Measurements from ENCODE around the gene SLC25A38.

DNA sequence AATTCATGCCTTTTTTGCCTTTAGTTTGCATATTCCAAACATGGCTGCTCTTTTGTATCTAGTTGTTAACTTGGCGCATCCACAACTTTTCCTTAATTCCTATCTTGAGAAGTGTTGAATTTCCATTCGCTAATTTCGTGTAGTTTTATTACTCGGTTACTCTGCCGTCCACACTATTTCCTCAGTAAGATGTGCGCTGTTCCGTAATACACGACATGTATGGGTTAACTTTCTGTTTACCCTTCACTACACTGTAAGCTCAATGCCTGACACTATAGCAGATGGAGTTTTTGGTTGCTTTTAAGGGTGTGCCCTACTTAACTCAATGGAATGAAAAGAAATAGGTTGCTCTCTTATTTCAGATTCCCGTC lies 24.1 kb downstream of the SLC25A38 start:
- no peak for TF ChIP-seq EP300 (IDR thresholded peaks at IDR 0.05)
- TF ChIP-seq, protein P1, sequence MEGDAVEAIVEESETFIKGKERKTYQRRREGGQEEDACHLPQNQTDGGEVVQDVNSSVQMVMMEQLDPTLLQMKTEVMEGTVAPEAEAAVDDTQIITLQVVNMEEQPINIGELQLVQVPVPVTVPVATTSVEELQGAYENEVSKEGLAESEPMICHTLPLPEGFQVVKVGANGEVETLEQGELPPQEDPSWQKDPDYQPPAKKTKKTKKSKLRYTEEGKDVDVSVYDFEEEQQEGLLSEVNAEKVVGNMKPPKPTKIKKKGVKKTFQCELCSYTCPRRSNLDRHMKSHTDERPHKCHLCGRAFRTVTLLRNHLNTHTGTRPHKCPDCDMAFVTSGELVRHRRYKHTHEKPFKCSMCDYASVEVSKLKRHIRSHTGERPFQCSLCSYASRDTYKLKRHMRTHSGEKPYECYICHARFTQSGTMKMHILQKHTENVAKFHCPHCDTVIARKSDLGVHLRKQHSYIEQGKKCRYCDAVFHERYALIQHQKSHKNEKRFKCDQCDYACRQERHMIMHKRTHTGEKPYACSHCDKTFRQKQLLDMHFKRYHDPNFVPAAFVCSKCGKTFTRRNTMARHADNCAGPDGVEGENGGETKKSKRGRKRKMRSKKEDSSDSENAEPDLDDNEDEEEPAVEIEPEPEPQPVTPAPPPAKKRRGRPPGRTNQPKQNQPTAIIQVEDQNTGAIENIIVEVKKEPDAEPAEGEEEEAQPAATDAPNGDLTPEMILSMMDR (IDR thresholded peaks at IDR 0.05) = no peak
- TF ChIP-seq POLR2A (IDR thresholded peaks at IDR 0.05) = no peak
- TF ChIP-seq POLR2AphosphoS5 (IDR thresholded peaks at IDR 0.05) = no peak

Data from suprapubic skin (tissue), 4 donors.